Tibial nerve (tissue), 3 donors: ENCODE data around the gene TVP23A.

ENCODE experiments used
- CTCF ChIP-seq, 5 experiments: fragments of 200-600 bp in 3 of 5; fragments of 450-650 bp in 2 of 5; sonication (generic) in 3 of 5; IDR thresholded peaks; one replicate each; pipeline ENCODE4 v1.5.1; 2016 to 2019; ENCODE audit warnings: antibody characterized with exemption in 5 of 5, mild to moderate bottlenecking in 3 of 5, moderate library complexity in 2 of 5
- POLR2A ChIP-seq, 2 donors: fragments of 450-650 bp; IDR thresholded peaks; one replicate each; pipeline ENCODE4 v1.6.1; 2017; ENCODE audit warnings: antibody characterized with exemption in 2 of 2, mild to moderate bottlenecking in 2 of 2, moderate library complexity in 2 of 2

- TF ChIP-seq CTCF (IDR thresholded peaks at IDR 0.05): no peak
- no peak for TF ChIP-seq POLR2A (IDR thresholded peaks at IDR 0.05)
These were observed 62.0 kb downstream of the TVP23A start for GRCh38 chr16:10756574-10756973.
